Tibial artery (tissue), 4 donors: ENCODE results near the gene DLEC1.

Experiments used
- DNase-seq, 2 donors: peaks; one replicate each; pipeline ENCODE4 v3.0.0-alpha.2; 2019
- H3K27ac ChIP-seq, 2 donors: fragments of 200-600 bp; sonication (generic) in 1 of 2; 1 replicate in 1 of 2; 2 replicates in 1 of 2; pipeline ENCODE4 v1.5.1; 2018 to 2019; ENCODE audit warnings: mild to moderate bottlenecking in 1 of 2
- H3K27me3 ChIP-seq, 2 donors: fragments of 200-600 bp; sonication (generic) in 1 of 2; one replicate each; pipeline versions ENCODE4 v1.5.1 to v1.6.0; 2016 to 2019
- H3K36me3 ChIP-seq, 3 donors: fragments of 200-600 bp; sonication (generic) in 2 of 3; one replicate each; pipeline ENCODE4 v1.5.1; 2016 to 2019; ENCODE audit warnings: mild to moderate bottlenecking in 2 of 3
- H3K4me1 ChIP-seq, 4 donors: fragments of 200-600 bp; sonication (generic) in 2 of 4; 1 replicate in 3 of 4; 2 replicates in 1 of 4; pipeline ENCODE4 v1.5.1; 2016 to 2019
- H3K4me3 ChIP-seq, 2 donors: fragments of 200-600 bp; sonication (generic) in 1 of 2; 1 replicate in 1 of 2; 2 replicates in 1 of 2; pipeline ENCODE4 v1.5.1; 2018 to 2019; ENCODE audit warnings: mild to moderate bottlenecking in 2 of 2
- H3K9me3 ChIP-seq, 3 donors: fragments of 200-600 bp; sonication (generic) in 1 of 3; one replicate each; pipeline ENCODE4 v1.5.1; 2016 to 2019
- CTCF ChIP-seq, 2 experiments: fragments of 200-600 bp in 1 of 2; fragments of 450-650 bp in 1 of 2; IDR thresholded peaks; one replicate each; pipeline ENCODE4 v1.5.1; 2017 to 2019; ENCODE audit warnings: antibody characterized with exemption in 2 of 2, mild to moderate bottlenecking in 1 of 2, moderate library complexity in 1 of 2
- intact Hi-C: fragments of 100-400 bp; cut with DNase I; formaldehyde crosslinking; loops from one replicate; pipeline ENCODE4 v1.15.0; 2023; ENCODE audit warnings: low total_unique reads

Gene DLEC1

GRCh38 chr3:38120693-38121450 is 81.9 kb downstream of the DLEC1 start:
- no peak for TF ChIP-seq CTCF (IDR thresholded peaks at IDR 0.05)
- Histone ChIP-seq H3K27me3 (no peaks in the 10 kb centered on the region), H3K36me3 (peaks cover 18 to 74% (median 56%) of the 10 kb centered on the region in 3 donors), H3K9me3 (no peaks in the 10 kb centered on the region), H3K4me3 (no peak overlapping the region), H3K4me1 (peaks cover 0 to 6% (median 0%) of the 10 kb centered on the region in 4 donors), H3K27ac (no peak overlapping the region)
- DNase-seq = peak; percentile 15 to 53
- intact Hi-C loops = loop anchor here (10.0 kb wide), 2 partner anchors 134 to 224 kb away; partner anchors contain the start of gene XYLB

GRCh38 chr3:38121451-38121831 is 82.4 kb downstream of the DLEC1 start:
- no peaks in the 10 kb centered on the region for H3K27me3 ChIP-seq
- intact Hi-C loops = loop anchor here (10.0 kb wide), 2 partner anchors 133 to 223 kb away; partner anchors contain the start of gene XYLB
- no peak overlapping the region for H3K27ac ChIP-seq
- peak; percentile 17 to 63 for DNase-seq
- no peak for TF ChIP-seq CTCF (IDR thresholded peaks at IDR 0.05)
- H3K4me3 ChIP-seq = no peak overlapping the region
- H3K4me1 ChIP-seq = peaks cover 0 to 6% (median 0%) of the 10 kb centered on the region in 4 donors
- H3K36me3 ChIP-seq = peaks cover 24 to 79% (median 61%) of the 10 kb centered on the region in 3 donors
- H3K9me3 ChIP-seq = no peaks in the 10 kb centered on the region

GRCh38 chr3:38121832-38122461 is 82.9 kb downstream of the DLEC1 start:
- peaks cover 29 to 84% (median 66%) of the 10 kb centered on the region in 3 donors for H3K36me3 ChIP-seq
- H3K4me3 ChIP-seq = no peak overlapping the region
- H3K27ac ChIP-seq = no peak overlapping the region
- peaks cover 0 to 6% (median 0%) of the 10 kb centered on the region in 4 donors for H3K4me1 ChIP-seq
- no peak for TF ChIP-seq CTCF (IDR thresholded peaks at IDR 0.05)
- peak; percentile 13 to 48 for DNase-seq
- intact Hi-C loops = loop anchor here (10.0 kb wide), 2 partner anchors 133 to 223 kb away; partner anchors contain the start of gene XYLB
- H3K27me3 ChIP-seq = no peaks in the 10 kb centered on the region
- no peaks in the 10 kb centered on the region for H3K9me3 ChIP-seq

- H3K36me3 ChIP-seq = peaks cover 37 to 93% (median 75%) of the 10 kb centered on the region in 3 donors
- no peaks in the 10 kb centered on the region for H3K9me3 ChIP-seq
- DNase-seq = peak in 1 of 2 donors; percentile 64
- no peaks in the 10 kb centered on the region for H3K4me1 ChIP-seq
- TF ChIP-seq CTCF (IDR thresholded peaks at IDR 0.05) = no peak
- intact Hi-C loops = loop anchor here (10.0 kb wide), 2 partner anchors 132 to 222 kb away; partner anchors contain the start of gene XYLB
- H3K4me3 ChIP-seq = no peak overlapping the region
- H3K27me3 ChIP-seq = no peaks in the 10 kb centered on the region
- no peak overlapping the region for H3K27ac ChIP-seq
These were observed 83.8 kb downstream of the DLEC1 start for GRCh38 chr3:38122712-38123290.

- no peaks in the 10 kb centered on the region for H3K27me3 ChIP-seq
- no peak overlapping the region for H3K4me3 ChIP-seq
- no peaks in the 10 kb centered on the region for H3K9me3 ChIP-seq
- intact Hi-C loops = loop anchor here (10.0 kb wide), 2 partner anchors 130 to 220 kb away; partner anchors contain the start of gene XYLB
- H3K36me3 ChIP-seq = peaks cover 54 to 100% (median 92%) of the 10 kb centered on the region in 3 donors
- H3K4me1 ChIP-seq = no peaks in the 10 kb centered on the region
- no peak overlapping the region for H3K27ac ChIP-seq
- no peak for DNase-seq
- TF ChIP-seq CTCF (IDR thresholded peaks at IDR 0.05) = no peak
These were observed 85.5 kb downstream of the DLEC1 start for GRCh38 chr3:38124324-38125122.
